Fibroblast of villous mesenchyme (primary cell): ENCODE data around the gene USF1. TPM values are rescaled to one million over a fixed set of nuclear protein-coding genes. Genes with fewer than 3 reads are reported as not detected.
"Not testable (repeated sequence)": the region's sequence is repeated elsewhere in the genome, so short reads cannot be mapped to it uniquely, and the experiment has no call there.

ENCODE experiments used
- DNase-seq: peaks from one replicate; pipeline ENCODE4 v3.0.0-alpha.2; 2010; ENCODE audit warnings: low read depth
- H3K4me3 ChIP-seq: 2 replicates; pipeline ENCODE4 v1.5.1; 2011; ENCODE audit warnings: low read depth, mild to moderate bottlenecking, low read length
- CTCF ChIP-seq: IDR thresholded peaks from 2 replicates; pipeline ENCODE4 v1.5.1; 2012; ENCODE audit warnings: low read depth, mild to moderate bottlenecking, low read length; ENCODE audit not compliant: insufficient read depth
- total RNA-seq: library from RNA; depleted of rRNA; stranded (reverse); fragments of >200 nt; gene quantifications from 2 replicates; pipeline ENCODE4 v1.2.3, GENCODE V29; 2012

Gene USF1
- total RNA-seq, 1 donor: 62.2 TPM

- H3K4me3 ChIP-seq: no peak overlapping the region
- DNase-seq: no peak
- no peak for TF ChIP-seq CTCF
Observed at GRCh38 chr1:161021970-161022353, 23.8 kb downstream of the USF1 start.

GRCh38 chr1:161021165-161021969 is 24.4 kb downstream of the USF1 start:
- peak overlapping the region; percentile 66 for H3K4me3 ChIP-seq
- peak; percentile 50 for DNase-seq
- TF ChIP-seq CTCF: no peak

- H3K4me3 ChIP-seq: peak within 1 kb of the TSS; percentile 66
- TF ChIP-seq CTCF: peak; percentile 20
- peak; percentile 49 for DNase-seq
Observed at GRCh38 chr1:161020509-161021164, 25.1 kb downstream of the USF1 start, which contains the start of gene F11R. F11R (minus strand) TSS chr1:161021152; CDS start chr1:161021073, 79 bp downstream.

GRCh38 chr1:161019751-161020495 is 25.9 kb downstream of the USF1 start:
- H3K4me3 ChIP-seq: peak overlapping the region; percentile 66
- no peak for DNase-seq
- no peak for TF ChIP-seq CTCF

- DNase-seq, H3K4me3 ChIP-seq: not testable (repeated sequence)
Observed at GRCh38 chr1:161019111-161019660, 26.6 kb downstream of the USF1 start.

GRCh38 chr1:161018631-161018930 is 27.2 kb downstream of the USF1 start:
- no peak for DNase-seq
- no peak overlapping the region for H3K4me3 ChIP-seq

More at GRCh38 chr1:161018631-161018930, 27.2 kb downstream of the USF1 start:
- TF ChIP-seq CTCF: no peak
